ENCODE results near the gene MT4. TPM values are rescaled to one million over a fixed set of nuclear protein-coding genes. Genes with fewer than 3 reads are reported as not detected.

The MT4 gene
- polyA plus RNA-seq, 2 of the 4 experiments (the other 2 are of a cell fraction): not detected

DNA sequence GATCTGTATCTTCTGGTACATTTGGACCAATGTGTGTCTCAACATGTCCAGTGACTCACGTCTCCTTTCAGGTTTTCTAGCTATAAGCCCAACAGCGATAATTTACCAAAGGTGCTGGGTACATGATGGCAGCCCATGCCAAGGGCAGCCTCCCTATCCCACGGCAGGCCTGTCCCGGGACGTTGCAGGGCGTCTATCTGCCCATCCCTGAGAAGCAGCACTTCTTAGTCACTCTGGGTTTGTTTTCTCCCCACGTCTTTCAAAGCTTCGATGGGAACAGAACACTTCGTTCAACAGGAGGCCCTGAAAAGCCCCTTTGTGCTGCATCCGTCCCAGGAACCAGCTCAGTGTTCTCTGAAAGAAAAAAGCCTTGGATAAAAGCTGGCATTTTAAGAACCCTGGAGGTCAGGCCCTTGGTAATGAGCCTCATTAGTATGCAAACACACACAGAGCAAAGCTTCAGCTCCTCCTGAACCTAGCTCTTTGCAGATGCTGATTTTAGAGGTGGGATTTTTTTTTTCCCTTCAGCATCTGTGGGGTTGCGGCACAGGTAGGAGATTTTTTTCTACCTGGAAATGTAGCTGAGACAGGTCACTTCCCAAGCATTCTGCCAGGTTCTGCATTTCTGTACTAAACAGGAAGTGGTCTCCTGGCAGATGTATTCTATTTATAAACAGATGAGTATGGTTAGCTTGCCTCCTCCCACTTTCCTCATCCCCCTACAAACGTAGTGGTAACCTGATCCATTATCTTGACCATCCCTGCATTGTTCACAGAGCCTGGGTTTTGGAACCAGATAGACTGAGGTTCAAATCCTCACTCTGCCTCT lies 17.5 kb upstream of the MT4 start:
- H3K9me3 ChIP-seq: no peaks in the 10 kb centered on the region
- no peak overlapping the region for H3K27ac ChIP-seq
- no peak for DNase-seq (ENCODE audit: low read depth in 1 of 2, low spot score in 1 of 2)
- ATAC-seq: peak in 1 of 2 experiments; percentile 36; a peak in 1 of 6 replicates
- 44% methylated on average over 12 of the region's 12 CpGs for WGBS (ENCODE audit: missing lambda C conversion rate)
- ChIA-PET POLR2A (no interaction called here), CTCF (interaction anchor here (0.8 to 1.8 kb wide), 4 partner anchors 17 to 53 kb away, joined by 3 to 6 read pairs (median 3); no protein-coding TSS in a partner anchor)
- H3K4me2 ChIP-seq: no peak overlapping the region
- no peak for FAIRE-seq
- TF ChIP-seq PHF8 (IDR thresholded peaks at IDR 0.05; ENCODE audit: borderline replicate concordance, low read depth) (no peak), ZSCAN20 (CRISPR knock-in tag; IDR thresholded peaks at IDR 0.05) (no peak), FOSB (CRISPR knock-in tag; IDR thresholded peaks at IDR 0.05) (no peak), RARB (CRISPR knock-in tag; IDR thresholded peaks at IDR 0.05) (no peak), BCL3 (IDR thresholded peaks at IDR 0.05) (no peak), RCOR1 (IDR thresholded peaks at IDR 0.05; ENCODE audit: low read depth, low read length) (no peak), ESRRA (IDR thresholded peaks at IDR 0.05; ENCODE audit: borderline replicate concordance, low read length) (no peak), E2F6 (IDR thresholded peaks at IDR 0.05; ENCODE audit: borderline replicate concordance, low read depth) (no peak), NPAS2 (CRISPR knock-in tag; IDR thresholded peaks at IDR 0.05; ENCODE audit: borderline replicate concordance) (no peak), ZC3H11A (IDR thresholded peaks at IDR 0.05) (no peak), EHMT2 (IDR thresholded peaks at IDR 0.05; ENCODE audit: low read depth) (no peak), ATOH8 (CRISPR knock-in tag; IDR thresholded peaks at IDR 0.05; ENCODE audit: low read depth) (no peak), CHD4 (IDR thresholded peaks at IDR 0.05; ENCODE audit: borderline replicate concordance) (no peak), ZFP36 (IDR thresholded peaks at IDR 0.05; ENCODE audit: borderline replicate concordance, partially characterized antibody) (no peak), EHF (CRISPR knock-in tag; IDR thresholded peaks at IDR 0.05) (no peak), EP300 (IDR thresholded peaks at IDR 0.05) (no peak), MAFK (IDR thresholded peaks at IDR 0.05; ENCODE audit: partially characterized antibody) (no peak), GATA3 (IDR thresholded peaks at IDR 0.05; ENCODE audit: borderline replicate concordance) (no peak)
- TF ChIP-seq, protein P1, sequence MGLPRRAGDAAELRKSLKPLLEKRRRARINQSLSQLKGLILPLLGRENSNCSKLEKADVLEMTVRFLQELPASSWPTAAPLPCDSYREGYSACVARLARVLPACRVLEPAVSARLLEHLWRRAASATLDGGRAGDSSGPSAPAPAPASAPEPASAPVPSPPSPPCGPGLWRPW (IDR thresholded peaks at IDR 0.05): no peak
- no peak overlapping the region for H3K4me3 ChIP-seq
- H3K4me1 ChIP-seq: no peaks in the 10 kb centered on the region

DNA sequence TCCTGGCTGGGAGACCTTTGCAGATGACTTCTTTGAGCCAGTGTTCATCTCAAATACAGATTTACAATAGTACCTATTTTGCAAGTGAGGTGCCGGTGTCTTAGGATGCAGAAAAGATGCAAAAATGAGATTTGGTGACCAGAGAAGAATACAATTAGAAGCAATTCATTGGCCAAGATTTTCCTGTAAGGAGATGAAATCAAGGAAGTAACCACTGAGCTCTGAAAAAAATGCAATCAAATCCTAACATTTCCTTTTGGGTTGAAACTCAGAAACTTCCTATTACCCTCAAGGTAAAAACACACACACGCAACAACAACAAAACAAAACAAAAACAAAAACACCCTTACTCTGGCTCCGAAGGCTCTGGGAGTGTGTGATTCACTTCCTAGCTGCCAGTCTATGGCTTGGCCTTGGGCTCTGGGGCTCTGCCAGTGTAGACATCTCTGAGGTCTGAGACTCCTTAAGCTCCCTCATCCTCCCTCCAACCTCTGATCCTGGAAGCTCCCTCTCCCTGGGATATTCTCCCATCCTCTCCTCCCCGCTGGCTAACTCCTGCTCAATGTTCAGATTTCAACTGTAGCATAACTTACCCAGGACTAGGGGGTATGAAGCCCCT lies 16.8 kb upstream of the MT4 start:
- no peak for FAIRE-seq
- H3K27ac ChIP-seq: no peak overlapping the region
- TF ChIP-seq NR3C1 (IDR thresholded peaks at IDR 0.05): no peak
- TF ChIP-seq CHD2 (IDR thresholded peaks at IDR 0.05; ENCODE audit: low read length, partially characterized antibody): no peak
- no peak for TF ChIP-seq ATOH8 (CRISPR knock-in tag; IDR thresholded peaks at IDR 0.05; ENCODE audit: low read depth)
- TF ChIP-seq ZC3H11A (IDR thresholded peaks at IDR 0.05): no peak
- no peak for TF ChIP-seq MAZ (IDR thresholded peaks at IDR 0.05; ENCODE audit: borderline replicate concordance, low read depth, low read length)
- no peak for TF ChIP-seq EP300 (IDR thresholded peaks at IDR 0.05)
- no peak for TF ChIP-seq JUN (IDR thresholded peaks at IDR 0.05)
- TF ChIP-seq KDM5A (IDR thresholded peaks at IDR 0.05): no peak
- no peak for TF ChIP-seq RARB (CRISPR knock-in tag; IDR thresholded peaks at IDR 0.05)
- CTCF ChIA-PET: interaction anchor here (0.9 to 1.8 kb wide), 2 partner anchors 34 to 45 kb away, joined by 3 to 6 read pairs; no protein-coding TSS in a partner anchor
- no peak overlapping the region for H3K4me2 ChIP-seq
- H3K9me3 ChIP-seq: no peaks in the 10 kb centered on the region
- no peak for ATAC-seq
- H3K4me1 ChIP-seq: no peaks in the 10 kb centered on the region
- no peak for DNase-seq (ENCODE audit: low read depth in 1 of 2, low spot score in 1 of 2)
- H3K4me3 ChIP-seq: no peak overlapping the region
- 79% methylated on average over 4 of the region's 4 CpGs for WGBS (ENCODE audit: missing lambda C conversion rate)
- POLR2A ChIA-PET: no interaction called here

Measured in A549 (cell line).